GM23338 (cell line): ENCODE data around the gene SRSF1. TPM values are rescaled to one million over a fixed set of nuclear protein-coding genes. Genes with fewer than 3 reads are reported as not detected.
A peak's percentile ranks its signal among the peaks of the same experiment; 100 is the strongest.

Experiments
- ATAC-seq: fragments of 200-7000 bp; cut with Tn5 transposase; 3 replicates; pipeline ENCODE4 v1.9.1; 2020
- DNase-seq: peaks from one replicate; pipeline ENCODE4 v3.0.0-alpha.2; 2015; ENCODE audit warnings: low spot score
- H2AFZ ChIP-seq: fragments of 200-600 bp; sonication (generic); 2 replicates; pipeline ENCODE4 v1.8.0; 2016; ENCODE audit warnings: antibody characterized with exemption, mild to moderate bottlenecking, moderate library complexity
- H3F3A ChIP-seq: fragments of 200-600 bp; sonication (generic); replicated peaks from 2 replicates; pipeline ENCODE4 v1.8.0; 2017; ENCODE audit warnings: antibody characterized with exemption, mixed run types, low read depth
- H3K27ac ChIP-seq: fragments of 200-600 bp; sonication (generic); 2 replicates; pipeline ENCODE4 v1.6.1; 2016; ENCODE audit warnings: low read depth
- H3K27me3 ChIP-seq: fragments of 200-600 bp; sonication (generic); 2 replicates; pipeline ENCODE4 v1.8.0; 2016; ENCODE audit warnings: mild to moderate bottlenecking, mixed run types, moderate library complexity; ENCODE audit not compliant: insufficient read depth
- H3K36me3 ChIP-seq: fragments of 200-600 bp; sonication (generic); 2 replicates; pipeline ENCODE4 v1.8.0; 2016; ENCODE audit warnings: mild to moderate bottlenecking; ENCODE audit not compliant: insufficient read depth
- H3K4me1 ChIP-seq: fragments of 200-600 bp; sonication (generic); 2 replicates; pipeline ENCODE4 v1.8.0; 2016; ENCODE audit warnings: mild to moderate bottlenecking, moderate library complexity; ENCODE audit not compliant: insufficient read depth
- H3K4me2 ChIP-seq: fragments of 200-600 bp; sonication (generic); 2 replicates; pipeline ENCODE4 v1.7.1; 2017; ENCODE audit warnings: mixed run types
- H3K4me3 ChIP-seq: fragments of 200-600 bp; sonication (generic); 2 replicates; pipeline ENCODE4 v1.6.1; 2016; ENCODE audit warnings: mixed run types
- H3K79me2 ChIP-seq: fragments of 200-600 bp; sonication (generic); replicated peaks from 2 replicates; pipeline ENCODE4 v1.8.0; 2017; ENCODE audit warnings: mild to moderate bottlenecking; ENCODE audit not compliant: insufficient read depth
- H3K9me2 ChIP-seq: fragments of 200-600 bp; sonication (generic); 2 replicates; pipeline ENCODE4 v1.8.0; 2017; ENCODE audit not compliant: insufficient read depth
- H4K20me1 ChIP-seq: fragments of 200-600 bp; sonication (generic); replicated peaks from 2 replicates; pipeline ENCODE4 v1.8.0; 2017; ENCODE audit warnings: mild to moderate bottlenecking; ENCODE audit not compliant: insufficient read depth
- H3K27ac Mint-ChIP-seq: 2 replicates; pipeline ENCODE4 v1.8.0; 2020; ENCODE audit warnings: inconsistent platforms, mild to moderate bottlenecking, moderate library complexity, mixed read lengths
- H3K27me3 Mint-ChIP-seq: 3 replicates; pipeline ENCODE4 v1.8.0; 2022; ENCODE audit warnings: low read depth, mild to moderate bottlenecking, moderate library complexity, mixed read lengths, inconsistent platforms; ENCODE audit not compliant: insufficient read depth, poor library complexity
- H3K36me3 Mint-ChIP-seq: 3 replicates; pipeline ENCODE4 v1.8.0; 2021; ENCODE audit warnings: low read depth, mild to moderate bottlenecking, inconsistent platforms, moderate library complexity, mixed read lengths
- H3K4me1 Mint-ChIP-seq: 3 replicates; pipeline ENCODE4 v1.8.0; 2020; ENCODE audit warnings: mild to moderate bottlenecking, inconsistent platforms, mixed read lengths
- H3K4me3 Mint-ChIP-seq: 3 replicates; pipeline ENCODE4 v1.8.0; 2021; ENCODE audit warnings: moderate library complexity, mild to moderate bottlenecking, inconsistent platforms, mixed read lengths
- H3K9me3 Mint-ChIP-seq: 3 replicates; pipeline ENCODE4 v1.8.0; 2020; ENCODE audit warnings: moderate library complexity, mild to moderate bottlenecking, inconsistent platforms, mixed read lengths
- CREB1 ChIP-seq: fragments of 250-450 bp; sonication (Bioruptor Pico); IDR thresholded peaks from 2 replicates; pipeline ENCODE4 v1.5.0; 2020; ENCODE audit warnings: low read depth, mild to moderate bottlenecking, moderate library complexity
- EZH2 ChIP-seq: fragments of 200-600 bp; sonication (generic); IDR thresholded peaks from one replicate; pipeline ENCODE4 v1.8.0; 2017; ENCODE audit warnings: antibody characterized with exemption, mild to moderate bottlenecking, low read depth; ENCODE audit not compliant: unreplicated experiment
- EZH2phosphoT487 ChIP-seq: fragments of 200-600 bp; sonication (generic); IDR thresholded peaks from one replicate; pipeline ENCODE4 v1.8.1; 2018; ENCODE audit warnings: antibody characterized with exemption; ENCODE audit not compliant: unreplicated experiment
- JUNB ChIP-seq: IDR thresholded peaks from one replicate; pipeline ENCODE4 v1.6.1; 2016; ENCODE audit warnings: antibody characterized with exemption; ENCODE audit not compliant: unreplicated experiment
- NANOG ChIP-seq: IDR thresholded peaks from 2 replicates; pipeline ENCODE4 v1.6.1; 2016; ENCODE audit warnings: antibody characterized with exemption, borderline replicate concordance
- POLR2AphosphoS5 ChIP-seq: IDR thresholded peaks from 2 replicates; pipeline ENCODE4 v1.6.1; 2016; ENCODE audit warnings: antibody characterized with exemption, low read depth
- STAT1 ChIP-seq: IDR thresholded peaks from one replicate; pipeline ENCODE4 v1.6.1; 2016; ENCODE audit warnings: antibody characterized with exemption; ENCODE audit not compliant: unreplicated experiment
- ZNF114 ChIP-seq: fragments of 250-450 bp; sonication (Bioruptor Pico); IDR thresholded peaks from 2 replicates; pipeline ENCODE4 v1.5.0; 2020; ENCODE audit warnings: mild to moderate bottlenecking, moderate library complexity
- ZNF331 ChIP-seq: fragments of 250-450 bp; sonication (Bioruptor Pico); IDR thresholded peaks from 2 replicates; pipeline ENCODE4 v1.5.0; 2020; ENCODE audit warnings: low read depth, mild to moderate bottlenecking, moderate library complexity
- polyA plus RNA-seq: library from polyadenylated mRNA; unstranded; fragments of >200 nt; fragmentation: Nextera tagmentation; extraction: Ambion mirVana; gene quantifications from 2 replicates; pipeline ENCODE4 v1.2.1, GENCODE V29; 2016
- total RNA-seq: library from RNA; depleted of rRNA; stranded (reverse); fragments of >200 nt; shearing (Covaris generic); gene quantifications from 2 replicates; pipeline ENCODE4 v1.2.3, GENCODE V29; 2014
- TF ChIP-seq, protein P1 (sequence below): fragments of 250-450 bp; sonication (Bioruptor Pico); IDR thresholded peaks from 2 replicates; pipeline ENCODE4 v1.5.0; 2020; ENCODE audit warnings: mild to moderate bottlenecking, moderate library complexity
- TF ChIP-seq, protein P2 (sequence below): IDR thresholded peaks from 2 replicates; pipeline ENCODE4 v1.6.1; 2016; ENCODE audit warnings: antibody characterized with exemption
- TF ChIP-seq, protein P3 (sequence below), 2 experiments: fragments of 200-600 bp in 1 of 2; sonication (generic) in 1 of 2; conservative IDR thresholded peaks; 2 replicates each; pipeline versions ENCODE4 v1.5.1 to v1.6.1; 2016 to 2017; ENCODE audit warnings: antibody characterized with exemption in 2 of 2, low read depth in 2 of 2, mild to moderate bottlenecking in 2 of 2, moderate library complexity in 1 of 2
- TF ChIP-seq, protein P4 (sequence below): IDR thresholded peaks from one replicate; pipeline ENCODE4 v1.6.1; 2018; ENCODE audit warnings: antibody characterized with exemption; ENCODE audit not compliant: unreplicated experiment

Gene SRSF1
- total and polyA plus RNA-seq, 2 experiments from 2014 or later, result 413 to 584 TPM

DNA sequence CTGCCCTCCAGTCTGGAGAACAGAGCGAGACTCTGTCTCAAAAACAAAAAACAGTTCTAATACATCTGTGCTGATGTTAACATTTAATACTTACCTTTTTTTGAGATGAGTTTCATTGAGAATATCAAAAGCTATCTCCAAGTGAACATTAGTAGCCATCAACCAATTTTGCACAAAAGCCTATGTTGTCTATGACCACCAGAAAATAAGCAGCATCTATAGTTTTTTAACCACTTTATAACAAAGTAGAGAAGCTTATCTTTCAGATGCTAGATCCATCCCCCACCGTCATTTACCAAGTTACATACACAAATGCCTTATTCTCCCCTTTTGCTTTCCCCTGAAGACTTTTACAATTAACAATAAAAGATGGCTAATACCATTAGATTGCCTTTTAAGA lies 4.1 kb downstream of the SRSF1 start:
- DNase-seq (no peak), ATAC-seq (no peak)
- Mint-ChIP-seq H3K27ac (peak overlapping the region; percentile 2; the same call in 1 of the 2 replicates), H3K27me3 (peaks cover 16% of the 10 kb centered on the region), H3K9me3 (peaks cover 6% of the 10 kb centered on the region; the same call in 2 of the 3 replicates), H3K4me3 (peak overlapping the region; percentile 28; the same call in 2 of the 3 replicates), H3K36me3 (peaks cover 90% of the 10 kb centered on the region), H3K4me1 (peaks cover 38% of the 10 kb centered on the region)
- H3F3A ChIP-seq, result peaks cover 26% of the 10 kb centered on the region; the same call in 1 of the 2 replicates
- peaks cover 18% of the 10 kb centered on the region for H3K4me1 ChIP-seq
- TF ChIP-seq JUNB (no peak), EZH2phosphoT487 (no peak), ZNF331 (CRISPR knock-in tag) (no peak), POLR2AphosphoS5 (no peak), ZNF114 (CRISPR knock-in tag) (no peak), EZH2 (no peak), NANOG (no peak), CREB1 (no peak), STAT1 (no peak)
- TF ChIP-seq, protein P1, sequence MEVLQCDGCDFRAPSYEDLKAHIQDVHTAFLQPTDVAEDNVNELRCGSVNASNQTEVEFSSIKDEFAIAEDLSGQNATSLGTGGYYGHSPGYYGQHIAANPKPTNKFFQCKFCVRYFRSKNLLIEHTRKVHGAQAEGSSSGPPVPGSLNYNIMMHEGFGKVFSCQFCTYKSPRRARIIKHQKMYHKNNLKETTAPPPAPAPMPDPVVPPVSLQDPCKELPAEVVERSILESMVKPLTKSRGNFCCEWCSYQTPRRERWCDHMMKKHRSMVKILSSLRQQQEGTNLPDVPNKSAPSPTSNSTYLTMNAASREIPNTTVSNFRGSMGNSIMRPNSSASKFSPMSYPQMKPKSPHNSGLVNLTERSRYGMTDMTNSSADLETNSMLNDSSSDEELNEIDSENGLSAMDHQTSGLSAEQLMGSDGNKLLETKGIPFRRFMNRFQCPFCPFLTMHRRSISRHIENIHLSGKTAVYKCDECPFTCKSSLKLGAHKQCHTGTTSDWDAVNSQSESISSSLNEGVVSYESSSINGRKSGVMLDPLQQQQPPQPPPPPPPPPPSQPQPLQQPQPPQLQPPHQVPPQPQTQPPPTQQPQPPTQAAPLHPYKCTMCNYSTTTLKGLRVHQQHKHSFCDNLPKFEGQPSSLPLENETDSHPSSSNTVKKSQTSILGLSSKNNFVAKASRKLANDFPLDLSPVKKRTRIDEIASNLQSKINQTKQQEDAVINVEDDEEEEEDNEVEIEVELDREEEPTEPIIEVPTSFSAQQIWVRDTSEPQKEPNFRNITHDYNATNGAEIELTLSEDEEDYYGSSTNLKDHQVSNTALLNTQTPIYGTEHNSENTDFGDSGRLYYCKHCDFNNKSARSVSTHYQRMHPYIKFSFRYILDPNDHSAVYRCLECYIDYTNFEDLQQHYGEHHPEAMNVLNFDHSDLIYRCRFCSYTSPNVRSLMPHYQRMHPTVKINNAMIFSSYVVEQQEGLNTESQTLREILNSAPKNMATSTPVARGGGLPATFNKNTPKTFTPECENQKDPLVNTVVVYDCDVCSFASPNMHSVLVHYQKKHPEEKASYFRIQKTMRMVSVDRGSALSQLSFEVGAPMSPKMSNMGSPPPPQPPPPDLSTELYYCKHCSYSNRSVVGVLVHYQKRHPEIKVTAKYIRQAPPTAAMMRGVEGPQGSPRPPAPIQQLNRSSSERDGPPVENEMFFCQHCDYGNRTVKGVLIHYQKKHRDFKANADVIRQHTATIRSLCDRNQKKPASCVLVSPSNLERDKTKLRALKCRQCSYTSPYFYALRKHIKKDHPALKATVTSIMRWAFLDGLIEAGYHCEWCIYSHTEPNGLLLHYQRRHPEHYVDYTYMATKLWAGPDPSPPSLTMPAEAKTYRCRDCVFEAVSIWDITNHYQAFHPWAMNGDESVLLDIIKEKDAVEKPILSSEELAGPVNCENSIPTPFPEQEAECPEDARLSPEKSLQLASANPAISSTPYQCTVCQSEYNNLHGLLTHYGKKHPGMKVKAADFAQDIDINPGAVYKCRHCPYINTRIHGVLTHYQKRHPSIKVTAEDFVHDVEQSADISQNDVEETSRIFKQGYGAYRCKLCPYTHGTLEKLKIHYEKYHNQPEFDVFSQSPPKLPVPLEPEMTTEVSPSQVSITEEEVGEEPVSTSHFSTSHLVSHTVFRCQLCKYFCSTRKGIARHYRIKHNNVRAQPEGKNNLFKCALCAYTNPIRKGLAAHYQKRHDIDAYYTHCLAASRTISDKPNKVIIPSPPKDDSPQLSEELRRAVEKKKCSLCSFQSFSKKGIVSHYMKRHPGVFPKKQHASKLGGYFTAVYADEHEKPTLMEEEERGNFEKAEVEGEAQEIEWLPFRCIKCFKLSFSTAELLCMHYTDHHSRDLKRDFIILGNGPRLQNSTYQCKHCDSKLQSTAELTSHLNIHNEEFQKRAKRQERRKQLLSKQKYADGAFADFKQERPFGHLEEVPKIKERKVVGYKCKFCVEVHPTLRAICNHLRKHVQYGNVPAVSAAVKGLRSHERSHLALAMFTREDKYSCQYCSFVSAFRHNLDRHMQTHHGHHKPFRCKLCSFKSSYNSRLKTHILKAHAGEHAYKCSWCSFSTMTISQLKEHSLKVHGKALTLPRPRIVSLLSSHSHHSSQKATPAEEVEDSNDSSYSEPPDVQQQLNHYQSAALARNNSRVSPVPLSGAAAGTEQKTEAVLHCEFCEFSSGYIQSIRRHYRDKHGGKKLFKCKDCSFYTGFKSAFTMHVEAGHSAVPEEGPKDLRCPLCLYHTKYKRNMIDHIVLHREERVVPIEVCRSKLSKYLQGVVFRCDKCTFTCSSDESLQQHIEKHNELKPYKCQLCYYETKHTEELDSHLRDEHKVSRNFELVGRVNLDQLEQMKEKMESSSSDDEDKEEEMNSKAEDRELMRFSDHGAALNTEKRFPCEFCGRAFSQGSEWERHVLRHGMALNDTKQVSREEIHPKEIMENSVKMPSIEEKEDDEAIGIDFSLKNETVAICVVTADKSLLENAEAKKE (CRISPR knock-in tag), result no peak
- TF ChIP-seq, protein P2, sequence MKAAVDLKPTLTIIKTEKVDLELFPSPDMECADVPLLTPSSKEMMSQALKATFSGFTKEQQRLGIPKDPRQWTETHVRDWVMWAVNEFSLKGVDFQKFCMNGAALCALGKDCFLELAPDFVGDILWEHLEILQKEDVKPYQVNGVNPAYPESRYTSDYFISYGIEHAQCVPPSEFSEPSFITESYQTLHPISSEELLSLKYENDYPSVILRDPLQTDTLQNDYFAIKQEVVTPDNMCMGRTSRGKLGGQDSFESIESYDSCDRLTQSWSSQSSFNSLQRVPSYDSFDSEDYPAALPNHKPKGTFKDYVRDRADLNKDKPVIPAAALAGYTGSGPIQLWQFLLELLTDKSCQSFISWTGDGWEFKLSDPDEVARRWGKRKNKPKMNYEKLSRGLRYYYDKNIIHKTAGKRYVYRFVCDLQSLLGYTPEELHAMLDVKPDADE, result no peak
- TF ChIP-seq, protein P3, sequence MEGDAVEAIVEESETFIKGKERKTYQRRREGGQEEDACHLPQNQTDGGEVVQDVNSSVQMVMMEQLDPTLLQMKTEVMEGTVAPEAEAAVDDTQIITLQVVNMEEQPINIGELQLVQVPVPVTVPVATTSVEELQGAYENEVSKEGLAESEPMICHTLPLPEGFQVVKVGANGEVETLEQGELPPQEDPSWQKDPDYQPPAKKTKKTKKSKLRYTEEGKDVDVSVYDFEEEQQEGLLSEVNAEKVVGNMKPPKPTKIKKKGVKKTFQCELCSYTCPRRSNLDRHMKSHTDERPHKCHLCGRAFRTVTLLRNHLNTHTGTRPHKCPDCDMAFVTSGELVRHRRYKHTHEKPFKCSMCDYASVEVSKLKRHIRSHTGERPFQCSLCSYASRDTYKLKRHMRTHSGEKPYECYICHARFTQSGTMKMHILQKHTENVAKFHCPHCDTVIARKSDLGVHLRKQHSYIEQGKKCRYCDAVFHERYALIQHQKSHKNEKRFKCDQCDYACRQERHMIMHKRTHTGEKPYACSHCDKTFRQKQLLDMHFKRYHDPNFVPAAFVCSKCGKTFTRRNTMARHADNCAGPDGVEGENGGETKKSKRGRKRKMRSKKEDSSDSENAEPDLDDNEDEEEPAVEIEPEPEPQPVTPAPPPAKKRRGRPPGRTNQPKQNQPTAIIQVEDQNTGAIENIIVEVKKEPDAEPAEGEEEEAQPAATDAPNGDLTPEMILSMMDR (conservative IDR thresholded peaks at IDR 0.05; ENCODE audit: low read depth in 2 of 2), result no peak
- TF ChIP-seq, protein P4, sequence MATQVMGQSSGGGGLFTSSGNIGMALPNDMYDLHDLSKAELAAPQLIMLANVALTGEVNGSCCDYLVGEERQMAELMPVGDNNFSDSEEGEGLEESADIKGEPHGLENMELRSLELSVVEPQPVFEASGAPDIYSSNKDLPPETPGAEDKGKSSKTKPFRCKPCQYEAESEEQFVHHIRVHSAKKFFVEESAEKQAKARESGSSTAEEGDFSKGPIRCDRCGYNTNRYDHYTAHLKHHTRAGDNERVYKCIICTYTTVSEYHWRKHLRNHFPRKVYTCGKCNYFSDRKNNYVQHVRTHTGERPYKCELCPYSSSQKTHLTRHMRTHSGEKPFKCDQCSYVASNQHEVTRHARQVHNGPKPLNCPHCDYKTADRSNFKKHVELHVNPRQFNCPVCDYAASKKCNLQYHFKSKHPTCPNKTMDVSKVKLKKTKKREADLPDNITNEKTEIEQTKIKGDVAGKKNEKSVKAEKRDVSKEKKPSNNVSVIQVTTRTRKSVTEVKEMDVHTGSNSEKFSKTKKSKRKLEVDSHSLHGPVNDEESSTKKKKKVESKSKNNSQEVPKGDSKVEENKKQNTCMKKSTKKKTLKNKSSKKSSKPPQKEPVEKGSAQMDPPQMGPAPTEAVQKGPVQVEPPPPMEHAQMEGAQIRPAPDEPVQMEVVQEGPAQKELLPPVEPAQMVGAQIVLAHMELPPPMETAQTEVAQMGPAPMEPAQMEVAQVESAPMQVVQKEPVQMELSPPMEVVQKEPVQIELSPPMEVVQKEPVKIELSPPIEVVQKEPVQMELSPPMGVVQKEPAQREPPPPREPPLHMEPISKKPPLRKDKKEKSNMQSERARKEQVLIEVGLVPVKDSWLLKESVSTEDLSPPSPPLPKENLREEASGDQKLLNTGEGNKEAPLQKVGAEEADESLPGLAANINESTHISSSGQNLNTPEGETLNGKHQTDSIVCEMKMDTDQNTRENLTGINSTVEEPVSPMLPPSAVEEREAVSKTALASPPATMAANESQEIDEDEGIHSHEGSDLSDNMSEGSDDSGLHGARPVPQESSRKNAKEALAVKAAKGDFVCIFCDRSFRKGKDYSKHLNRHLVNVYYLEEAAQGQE, result no peak
- peaks cover 33% of the 10 kb centered on the region for H3K36me3 ChIP-seq
- peaks cover 56% of the 10 kb centered on the region for H3K79me2 ChIP-seq
- no peak overlapping the region for H2AFZ ChIP-seq
- no peaks in the 10 kb centered on the region for H3K27me3 ChIP-seq
- peak overlapping the region; percentile 96; the same call in 1 of the 2 replicates for H3K4me2 ChIP-seq
- peak overlapping the region; percentile 46; the same call in 1 of the 2 replicates for H3K27ac ChIP-seq
- no peaks in the 10 kb centered on the region for H3K9me2 ChIP-seq
- peaks cover 32% of the 10 kb centered on the region for H4K20me1 ChIP-seq
- peak overlapping the region; percentile 94; the same call in 1 of the 2 replicates for H3K4me3 ChIP-seq
